Fibroblast of lung (primary cell): ENCODE measurements around the gene IGSF11. TPM values are rescaled to one million over a fixed set of nuclear protein-coding genes. Genes with fewer than 3 reads are reported as not detected.

Experiments used
- DNase-seq, 2 donors: peaks; one replicate each; pipeline versions ENCODE4 v3.0.0 to v3.0.0-alpha.2; 2010; ENCODE audit warnings: low read depth in 2 of 2
- H2AFZ ChIP-seq: 2 replicates; pipeline ENCODE4 v1.5.1; 2012; ENCODE audit warnings: low read length, control low read depth, inconsistent platforms
- H3K27ac ChIP-seq: 2 replicates; pipeline ENCODE4 v1.5.1; 2011; ENCODE audit warnings: low read length, control low read depth; ENCODE audit not compliant: insufficient read depth
- H3K27me3 ChIP-seq: 2 replicates; pipeline ENCODE4 v1.5.1; 2011; ENCODE audit warnings: mild to moderate bottlenecking, low read length; ENCODE audit not compliant: control insufficient read depth, insufficient read depth
- H3K36me3 ChIP-seq: 2 replicates; pipeline ENCODE4 v1.5.1; 2011; ENCODE audit warnings: low read length; ENCODE audit not compliant: control insufficient read depth, insufficient read depth
- H3K4me1 ChIP-seq: 2 replicates; pipeline ENCODE4 v1.5.1; 2011; ENCODE audit warnings: low read length; ENCODE audit not compliant: control insufficient read depth, insufficient read depth; ENCODE audit errors: extremely low read depth
- H3K4me2 ChIP-seq: 2 replicates; pipeline ENCODE4 v1.5.1; 2011; ENCODE audit warnings: low read length, control low read depth; ENCODE audit not compliant: insufficient read depth; ENCODE audit errors: extremely low read depth
- H3K4me3 ChIP-seq, 4 experiments: fragments of 200-600 bp in 1 of 4; sonication (generic) in 1 of 4; replicated peaks in 1 of 4; 2 replicates each; pipeline ENCODE4 v1.5.1; 2011 to 2016; ENCODE audit warnings: low read length in 4 of 4, low read depth in 3 of 4, mild to moderate bottlenecking in 3 of 4, control low read depth in 2 of 4, inconsistent platforms in 1 of 4, mixed read lengths in 1 of 4; ENCODE audit not compliant: insufficient read depth in 1 of 4; ENCODE audit errors: control extremely low read depth in 1 of 4
- H3K79me2 ChIP-seq: 2 replicates; pipeline ENCODE4 v1.5.1; 2012; ENCODE audit warnings: mild to moderate bottlenecking, low read length, inconsistent platforms; ENCODE audit not compliant: control insufficient read depth, insufficient read depth
- H3K9ac ChIP-seq: 2 replicates; pipeline ENCODE4 v1.5.1; 2011; ENCODE audit warnings: mild to moderate bottlenecking, low read length, control low read depth; ENCODE audit not compliant: insufficient read depth
- H3K9me3 ChIP-seq: 2 replicates; pipeline ENCODE4 v1.5.1; 2012; ENCODE audit warnings: low read depth, low read length; ENCODE audit not compliant: control insufficient read depth, insufficient read depth
- H4K20me1 ChIP-seq: 2 replicates; pipeline ENCODE4 v1.5.1; 2011; ENCODE audit warnings: low read length; ENCODE audit not compliant: control insufficient read depth, insufficient read depth; ENCODE audit errors: extremely low read depth
- EZH2 ChIP-seq: IDR thresholded peaks from 2 replicates; pipeline ENCODE4 v1.5.1; 2012; ENCODE audit warnings: low read length, control low read depth, mild to moderate bottlenecking; ENCODE audit errors: missing control alignments
- polyA plus RNA-seq, 2 donors: library from polyadenylated mRNA; depleted of rRNA in 1 of 2; stranded (reverse) in 1 of 2; unstranded in 1 of 2; fragments of >200 nt; gene quantifications; 2 replicates each; pipeline ENCODE4 v1.2.1, GENCODE V29; 2011 to 2012; ENCODE audit warnings: missing spikeins in 1 of 2
- total RNA-seq: library from RNA; depleted of rRNA; stranded (reverse); fragments of >200 nt; gene quantifications from 2 replicates; pipeline ENCODE4 v1.2.1, GENCODE V29; 2014
- TF ChIP-seq, protein P1 (sequence below), 2 donors: IDR thresholded peaks in 1 of 2; conservative IDR thresholded peaks in 1 of 2; 1 replicate in 1 of 2; 2 replicates in 1 of 2; pipeline ENCODE4 v1.5.1; 2011 to 2012; ENCODE audit warnings: low read length in 2 of 2, control low read depth in 1 of 2, inconsistent platforms in 1 of 2, low read depth in 1 of 2, mild to moderate bottlenecking in 1 of 2

The IGSF11 gene
- total and polyA plus RNA-seq, 2 donors (not counting 1 experiment from before 2014, with no cell fraction given): under 0.01 TPM; not detected in 1

DNA sequence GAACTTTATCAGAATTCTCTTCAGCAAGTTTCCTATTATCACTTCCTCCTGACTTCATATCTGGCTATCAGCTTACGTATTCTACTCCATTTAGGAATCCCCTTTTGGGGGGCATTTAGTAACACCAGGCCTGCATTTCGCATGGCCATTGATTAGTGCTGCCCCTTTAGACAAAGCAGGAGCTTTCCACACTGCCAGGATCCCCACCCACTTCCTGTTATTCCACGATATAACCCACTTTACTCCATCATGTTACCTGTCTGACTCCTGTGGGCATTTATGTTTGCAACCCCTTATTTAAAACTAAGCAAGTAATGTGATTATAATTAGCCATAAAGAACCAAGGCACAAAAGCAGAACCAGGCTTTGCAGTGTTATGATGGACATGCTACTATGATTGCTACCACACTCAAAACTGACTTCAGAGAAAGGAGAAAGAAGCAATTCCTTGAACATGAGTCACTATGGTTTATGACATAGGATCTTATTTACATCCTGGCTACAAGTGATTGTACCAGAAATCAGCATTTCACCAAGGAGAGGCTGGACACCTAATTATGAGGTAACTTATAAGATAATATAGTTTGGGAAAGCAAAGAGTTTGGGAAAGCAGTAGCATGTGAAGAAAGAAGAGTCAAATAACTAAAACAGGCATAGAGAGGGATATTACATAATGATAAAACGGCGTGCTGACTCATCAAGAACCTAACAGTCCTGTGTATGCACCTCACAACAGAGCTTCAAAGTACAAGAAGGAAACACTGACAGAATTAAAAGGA is 96.3 kb downstream of the IGSF11 start:
- H3K9ac ChIP-seq: no peak overlapping the region
- no peaks in the 10 kb centered on the region for H4K20me1 ChIP-seq
- no peak overlapping the region for H2AFZ ChIP-seq
- DNase-seq: peak; percentile 5 to 20
- no peak overlapping the region for H3K4me2 ChIP-seq
- H3K27me3 ChIP-seq: no peaks in the 10 kb centered on the region
- no peak overlapping the region for H3K4me3 ChIP-seq
- H3K9me3 ChIP-seq: no peaks in the 10 kb centered on the region
- H3K79me2 ChIP-seq: no peaks in the 10 kb centered on the region
- H3K36me3 ChIP-seq: no peaks in the 10 kb centered on the region
- H3K27ac ChIP-seq: no peak overlapping the region
- no peak for TF ChIP-seq EZH2
- H3K4me1 ChIP-seq: no peaks in the 10 kb centered on the region

DNA sequence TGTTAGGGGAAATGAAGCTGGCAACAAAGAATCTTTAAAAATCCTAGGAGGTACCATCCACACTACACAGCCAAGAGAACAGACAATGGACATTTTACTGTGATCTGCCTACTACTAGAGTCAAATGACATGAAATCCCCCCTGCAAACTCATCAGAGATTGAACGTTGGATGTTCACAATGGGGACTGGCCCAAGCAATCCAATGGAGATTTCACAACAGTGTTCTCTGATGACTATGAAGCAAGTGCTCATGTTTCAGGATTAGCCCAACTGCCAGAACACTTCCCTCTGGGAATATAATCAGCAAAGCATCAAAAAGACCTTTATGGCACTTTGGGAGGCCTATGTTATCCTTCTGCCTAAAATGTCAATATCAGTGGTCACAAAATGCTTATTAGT is 97.8 kb downstream of the IGSF11 start:
- no peaks in the 10 kb centered on the region for H3K9me3 ChIP-seq
- H3K9ac ChIP-seq: no peak overlapping the region
- H3K27ac ChIP-seq: no peak overlapping the region
- H3K27me3 ChIP-seq: no peaks in the 10 kb centered on the region
- no peaks in the 10 kb centered on the region for H3K36me3 ChIP-seq
- H4K20me1 ChIP-seq: no peaks in the 10 kb centered on the region
- DNase-seq: no peak
- H3K79me2 ChIP-seq: no peaks in the 10 kb centered on the region
- no peak for TF ChIP-seq EZH2
- TF ChIP-seq, protein P1, sequence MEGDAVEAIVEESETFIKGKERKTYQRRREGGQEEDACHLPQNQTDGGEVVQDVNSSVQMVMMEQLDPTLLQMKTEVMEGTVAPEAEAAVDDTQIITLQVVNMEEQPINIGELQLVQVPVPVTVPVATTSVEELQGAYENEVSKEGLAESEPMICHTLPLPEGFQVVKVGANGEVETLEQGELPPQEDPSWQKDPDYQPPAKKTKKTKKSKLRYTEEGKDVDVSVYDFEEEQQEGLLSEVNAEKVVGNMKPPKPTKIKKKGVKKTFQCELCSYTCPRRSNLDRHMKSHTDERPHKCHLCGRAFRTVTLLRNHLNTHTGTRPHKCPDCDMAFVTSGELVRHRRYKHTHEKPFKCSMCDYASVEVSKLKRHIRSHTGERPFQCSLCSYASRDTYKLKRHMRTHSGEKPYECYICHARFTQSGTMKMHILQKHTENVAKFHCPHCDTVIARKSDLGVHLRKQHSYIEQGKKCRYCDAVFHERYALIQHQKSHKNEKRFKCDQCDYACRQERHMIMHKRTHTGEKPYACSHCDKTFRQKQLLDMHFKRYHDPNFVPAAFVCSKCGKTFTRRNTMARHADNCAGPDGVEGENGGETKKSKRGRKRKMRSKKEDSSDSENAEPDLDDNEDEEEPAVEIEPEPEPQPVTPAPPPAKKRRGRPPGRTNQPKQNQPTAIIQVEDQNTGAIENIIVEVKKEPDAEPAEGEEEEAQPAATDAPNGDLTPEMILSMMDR (conservative IDR thresholded peaks at IDR 0.05 in 1 of 2, IDR thresholded peaks at IDR 0.05 in 1 of 2; ENCODE audit: low read depth in 1 of 2, low read length in 2 of 2): no peak
- H3K4me3 ChIP-seq: no peak overlapping the region
- no peak overlapping the region for H2AFZ ChIP-seq
- H3K4me2 ChIP-seq: no peak overlapping the region
- no peaks in the 10 kb centered on the region for H3K4me1 ChIP-seq

DNA sequence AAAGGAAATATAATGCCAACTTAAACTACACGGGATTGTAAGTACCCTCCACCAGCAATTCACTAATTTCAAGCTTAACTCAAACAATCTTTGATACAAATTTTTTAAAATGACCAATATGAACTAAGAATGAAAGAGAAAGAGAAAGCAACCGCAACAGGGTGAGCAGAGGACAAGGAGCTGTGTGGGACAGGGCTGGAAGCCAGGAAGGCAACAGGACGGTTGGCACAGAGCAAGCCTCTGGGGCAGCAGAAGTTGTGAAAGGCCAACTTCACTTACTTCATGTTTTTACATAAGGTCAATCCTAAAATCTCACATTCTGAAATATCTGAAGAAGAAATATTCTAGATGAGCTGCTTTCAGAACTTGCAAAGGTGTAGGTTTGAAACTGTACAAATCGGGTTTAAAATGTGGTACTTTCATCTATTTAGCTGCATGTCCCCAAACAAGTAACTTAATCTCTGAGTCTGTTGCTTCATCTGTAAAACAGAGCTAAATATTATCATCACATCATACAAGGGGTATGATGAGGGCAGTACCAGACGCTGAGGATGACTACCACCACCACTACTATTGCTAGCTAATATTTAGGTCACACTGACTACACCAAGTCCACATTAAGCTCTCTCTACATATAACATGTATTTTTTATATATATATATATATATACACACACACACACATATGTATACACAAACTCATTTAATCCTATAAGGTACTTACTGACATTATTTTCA is 101.7 kb downstream of the IGSF11 start:
- no peak overlapping the region for H3K4me2 ChIP-seq

More for the DNA sequence above, 101.7 kb downstream of the IGSF11 start:
- no peaks in the 10 kb centered on the region for H3K27me3 ChIP-seq
- H3K79me2 ChIP-seq: no peaks in the 10 kb centered on the region
- H4K20me1 ChIP-seq: no peaks in the 10 kb centered on the region
- no peak overlapping the region for H3K27ac ChIP-seq
- TF ChIP-seq, protein P1 (conservative IDR thresholded peaks at IDR 0.05 in 1 of 2, IDR thresholded peaks at IDR 0.05 in 1 of 2; ENCODE audit: low read depth in 1 of 2, low read length in 2 of 2): no peak
- TF ChIP-seq EZH2: no peak
- no peak overlapping the region for H2AFZ ChIP-seq
- no peaks in the 10 kb centered on the region for H3K36me3 ChIP-seq
- H3K9me3 ChIP-seq: no peaks in the 10 kb centered on the region
- H3K4me1 ChIP-seq: no peaks in the 10 kb centered on the region
- H3K4me3 ChIP-seq: no peak overlapping the region
- DNase-seq: no peak
- H3K9ac ChIP-seq: no peak overlapping the region
